Hepatocyte (in vitro differentiated cells): Measurements from ENCODE around the gene LOXHD1.

ENCODE experiments used
- CTCF ChIP-seq: fragments of 200-600 bp; sonication (generic); IDR thresholded peaks from 2 replicates; pipeline ENCODE4 v1.5.1; 2016; ENCODE audit warnings: antibody characterized with exemption, mild to moderate bottlenecking; ENCODE audit not compliant: poor library complexity
- EZH2 ChIP-seq: fragments of 200-600 bp; sonication (generic); IDR thresholded peaks from 2 replicates; pipeline ENCODE4 v1.6.1; 2016; ENCODE audit warnings: antibody characterized with exemption, mild to moderate bottlenecking, borderline replicate concordance
- EZH2phosphoT487 ChIP-seq: fragments of 200-600 bp; sonication (generic); IDR thresholded peaks from one replicate; pipeline ENCODE4 v1.6.1; 2018; ENCODE audit warnings: antibody characterized with exemption, mild to moderate bottlenecking, low read depth, moderate library complexity; ENCODE audit not compliant: unreplicated experiment, severe bottlenecking

DNA sequence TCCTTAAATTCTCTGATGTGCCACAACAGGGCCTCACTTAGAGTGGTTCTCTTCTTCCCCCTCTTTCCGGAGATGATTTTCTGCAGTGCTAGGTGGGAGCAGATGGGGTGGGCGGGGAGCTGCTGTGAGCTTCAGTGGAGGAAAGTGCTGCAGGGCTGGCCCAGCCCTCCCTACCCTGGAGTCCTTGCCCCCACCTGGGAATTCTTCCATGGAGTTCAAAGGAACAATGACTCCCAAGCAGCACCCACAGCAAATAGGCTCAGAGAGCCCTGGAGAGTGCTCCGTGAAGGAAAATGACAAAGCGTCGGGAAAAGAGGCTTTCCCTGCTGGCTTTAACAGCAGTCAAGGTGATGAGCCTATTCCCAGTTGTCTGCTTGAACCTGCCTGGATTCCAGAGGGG is 28.8 kb downstream of the LOXHD1 start:
- TF ChIP-seq CTCF (no peak), EZH2phosphoT487 (no peak), EZH2 (no peak)
